K562 (cell line): ENCODE results near the gene RNF207. TPM values are rescaled to one million over a fixed set of nuclear protein-coding genes. Genes with fewer than 3 reads are reported as not detected.

Experiments used
- ATAC-seq: fragments of 200-7000 bp; cut with Tn5 transposase; 3 replicates; pipeline ENCODE4 v1.9.1; 2020; ENCODE audit warnings: moderate library complexity
- BruUV-seq: library from RNA; stranded (reverse); fragments of 400-500 nt; replicated peaks from 2 replicates; lab custom pipeline; 2021; lab: Mats Ljungman, UMichigan
- CTCF ChIA-PET: fragments of 300-600 bp; formaldehyde crosslinking; extraction: SDS; loops from one replicate; lab custom pipeline; 2021; ENCODE audit warnings: low intra/inter-chr PET ratio; lab: Yijun Ruan, JAX
- POLR2A ChIA-PET: fragments of 300-600, 350-650 bp; sonication (Branson Sonifier 250); formaldehyde crosslinking; extraction: SDS; loops from one replicate; lab custom pipeline; 2021; ENCODE audit warnings: antibody characterized with exemption, inconsistent platforms; lab: Yijun Ruan, JAX
- DNase-seq, 4 experiments: peaks; one replicate each; pipeline versions ENCODE4 v3.0.0 to v3.0.0-alpha.2; 2011 to 2018; ENCODE audit warnings: low spot score in 3 of 4, mixed read lengths in 3 of 4; ENCODE audit errors: extremely low read depth in 1 of 4
- FAIRE-seq: peaks from 2 replicates; lab custom pipeline; 2011; peaks lifted over from hg19 to GRCh38; lab: Jason Lieb, UNC
- H2AFZ ChIP-seq: 2 replicates; pipeline ENCODE4 v1.6.0; 2011; ENCODE audit warnings: low read depth, low read length, control low read depth, inconsistent platforms
- H3K27ac ChIP-seq: fragments of 200-600 bp; 3 replicates; pipeline ENCODE4 v1.8.0; 2011; ENCODE audit warnings: low read depth, mild to moderate bottlenecking, control low read depth, inconsistent platforms, low read length, moderate library complexity, mixed read lengths; ENCODE audit errors: extremely low read depth
- H3K27me3 ChIP-seq, 2 experiments: fragments of 300-600 bp in 1 of 2; 2 replicates in 1 of 2; 3 replicates in 1 of 2; pipeline versions ENCODE4 v1.6.0 to v1.8.0; 2011; ENCODE audit warnings: inconsistent platforms in 2 of 2, low read length in 2 of 2, mild to moderate bottlenecking in 1 of 2, mixed read lengths in 1 of 2, moderate library complexity in 1 of 2; ENCODE audit not compliant: control insufficient read depth in 2 of 2, insufficient read depth in 2 of 2
- H3K36me3 ChIP-seq: fragments of 300-600 bp; 3 replicates; pipeline ENCODE4 v1.8.0; 2011; ENCODE audit warnings: mild to moderate bottlenecking, low read length, inconsistent platforms; ENCODE audit not compliant: control insufficient read depth, insufficient read depth
- H3K4me1 ChIP-seq, 2 experiments: fragments of 200-600 bp in 1 of 2; replicated peaks in 1 of 2; 2 replicates in 1 of 2; 3 replicates in 1 of 2; pipeline versions ENCODE4 v1.5.1 to v1.8.0; 2011; ENCODE audit warnings: inconsistent platforms in 2 of 2, low read length in 2 of 2, mild to moderate bottlenecking in 1 of 2, mixed read lengths in 1 of 2, moderate library complexity in 1 of 2; ENCODE audit not compliant: control insufficient read depth in 2 of 2, insufficient read depth in 2 of 2
- H3K4me2 ChIP-seq: 2 replicates; pipeline ENCODE4 v1.6.1; 2011; ENCODE audit warnings: low read length, control low read depth, inconsistent platforms, mixed read lengths; ENCODE audit not compliant: insufficient read depth
- H3K4me3 ChIP-seq: fragments of 200-600 bp; sonication (generic), shearing (Covaris generic); 2 replicates; pipeline ENCODE4 v1.5.1; 2016; ENCODE audit warnings: control low read depth, inconsistent platforms
- H3K79me2 ChIP-seq: fragments of 200-600 bp; 3 replicates; pipeline ENCODE4 v1.8.0; 2011; ENCODE audit warnings: low read length, inconsistent platforms; ENCODE audit not compliant: control insufficient read depth, insufficient read depth
- H3K9ac ChIP-seq, 2 experiments: 2 replicates each; pipeline versions ENCODE4 v1.6.0 to v1.6.1; 2011; ENCODE audit warnings: low read depth in 2 of 2, low read length in 2 of 2, control low read depth in 1 of 2, inconsistent platforms in 1 of 2, mild to moderate bottlenecking in 1 of 2, mixed read lengths in 1 of 2; ENCODE audit not compliant: insufficient read depth in 1 of 2
- H3K9me1 ChIP-seq: one replicate; pipeline ENCODE4 v1.6.0; 2011; ENCODE audit warnings: inconsistent platforms, mild to moderate bottlenecking, low read length, moderate library complexity; ENCODE audit not compliant: control insufficient read depth, insufficient read depth
- H3K9me3 ChIP-seq: replicated peaks from 2 replicates; pipeline ENCODE4 v1.5.1; 2011; ENCODE audit warnings: low read depth, low read length, inconsistent platforms; ENCODE audit not compliant: control insufficient read depth, insufficient read depth
- H4K20me1 ChIP-seq: replicated peaks from 2 replicates; pipeline ENCODE4 v1.6.1; 2011; ENCODE audit warnings: low read length, inconsistent platforms, mixed read lengths; ENCODE audit not compliant: control insufficient read depth, insufficient read depth
- CXXC5 ChIP-seq: fragments of 250-450 bp; sonication (Bioruptor Pico); IDR thresholded peaks from 2 replicates; pipeline ENCODE4 v1.8.0; 2022; ENCODE audit warnings: inconsistent platforms, mild to moderate bottlenecking, moderate library complexity
- NELFE ChIP-seq: IDR thresholded peaks from 2 replicates; pipeline ENCODE4 v1.6.1; 2011; ENCODE audit warnings: mild to moderate bottlenecking; ENCODE audit not compliant: insufficient read depth, insufficient read length
- NFE2L1 ChIP-seq: fragments of 450-650 bp; IDR thresholded peaks from 2 replicates; pipeline ENCODE4 v1.6.1; 2016; ENCODE audit warnings: missing genetic modification characterization, low read depth, mild to moderate bottlenecking, missing compliant biosample characterization, moderate library complexity, borderline replicate concordance
- NFIC ChIP-seq: fragments of 450-650 bp; IDR thresholded peaks from 2 replicates; pipeline ENCODE4 v1.6.1; 2017; ENCODE audit warnings: mild to moderate bottlenecking, inconsistent platforms
- PCBP2 ChIP-seq: fragments of 200-400 bp; formaldehyde crosslinking; IDR thresholded peaks from 2 replicates; pipeline ENCODE4 v1.6.1; 2018; ENCODE audit warnings: low read length, low read depth, mild to moderate bottlenecking, moderate library complexity; ENCODE audit not compliant: poor library complexity, severe bottlenecking
- POLR2A ChIP-seq: fragments of 450-650 bp; conservative IDR thresholded peaks from 2 replicates; pipeline ENCODE4 v1.6.1; 2016
- RAD21 ChIP-seq, 2 experiments: fragments of 250-450 bp in 1 of 2; fragments of 450-650 bp in 1 of 2; sonication (Bioruptor Pico) in 1 of 2; formaldehyde crosslinking in 1 of 2; IDR thresholded peaks in 1 of 2; conservative IDR thresholded peaks in 1 of 2; 2 replicates each; pipeline versions ENCODE4 v1.4.0 to v1.8.0; 2020 to 2022; ENCODE audit warnings: mild to moderate bottlenecking in 2 of 2, moderate library complexity in 1 of 2
- SMARCA4 ChIP-seq: fragments of 450-650 bp; IDR thresholded peaks from 2 replicates; pipeline ENCODE4 v1.6.1; 2016
- SREBF1 ChIP-seq: fragments of 150-350 bp; IDR thresholded peaks from 2 replicates; pipeline ENCODE4 v1.6.1; 2014; ENCODE audit warnings: antibody characterized with exemption, low read depth, low read length, borderline replicate concordance
- TAF15 ChIP-seq: fragments of 200-400 bp; formaldehyde crosslinking; IDR thresholded peaks from 2 replicates; pipeline ENCODE4 v1.6.1; 2017; ENCODE audit warnings: mild to moderate bottlenecking, low read depth, low read length, moderate library complexity
- ZBTB8A ChIP-seq: fragments of 450-650 bp; IDR thresholded peaks from 2 replicates; pipeline ENCODE4 v1.6.1; 2018; ENCODE audit warnings: mild to moderate bottlenecking, moderate library complexity; ENCODE audit not compliant: partially characterized antibody
- ZNF134 ChIP-seq: fragments of 250-450 bp; sonication (Bioruptor Pico); conservative IDR thresholded peaks from 2 replicates; pipeline ENCODE4 v1.4.0; 2020
- ZNF239 ChIP-seq: fragments of 250-450 bp; sonication (Bioruptor Pico); IDR thresholded peaks from 2 replicates; pipeline ENCODE4 v1.4.0; 2020; ENCODE audit warnings: mild to moderate bottlenecking
- WGBS: fragments of 100-300 bp; shearing (Covaris generic); methylation state at CpG from one replicate; pipeline ENCODE4 v1.1.6; 2016; ENCODE audit warnings: low coverage, mixed read lengths; ENCODE audit not compliant: insufficient coverage; ENCODE audit errors: missing lambda C conversion rate; 5-methylcytosine and 5-hydroxymethylcytosine counted together
- in situ Hi-C: fragments of 300-500 bp; cut with MboI; formaldehyde crosslinking; loops from 4 replicates; pipeline ENCODE4 v1.15.0; 2018; ENCODE audit warnings: inconsistent platforms, mixed read lengths
- intact Hi-C: fragments of 100-400 bp; cut with micrococcal nuclease; formaldehyde crosslinking; loops from 2 replicates; pipeline ENCODE4 v1.14.2; 2022
- polyA plus RNA-seq, 8 experiments: library from polyadenylated mRNA; depleted of rRNA in 4 of 8; stranded (reverse) in 5 of 8; unstranded in 3 of 8; fragments of >200 nt; fragmentation: Nextera tagmentation in 2 of 8; fragmentation: Illumina TruSeq in 1 of 8; extraction: Ambion mirVana in 2 of 8; extraction: Trizol in 1 of 8; gene quantifications; 2 replicates each; pipeline versions ENCODE4 v1.2.1 to v1.2.3, GENCODE V29; 2011 to 2014; ENCODE audit warnings: inconsistent platforms in 1 of 8, missing spikeins in 1 of 8
- total RNA-seq, 7 experiments: library from RNA; depleted of rRNA in 6 of 7; stranded (reverse); fragments of >200 nt in 6 of 7; fragmentation: Illumina TruSeq in 2 of 7; extraction: Trizol in 2 of 7; gene quantifications; 2 replicates each; pipeline versions ENCODE4 v1.2.1 to v1.2.3, GENCODE V29; 2011 to 2021; ENCODE audit warnings: low replicate concordance in 1 of 7
- TF ChIP-seq, protein P1 (sequence below): fragments of 450-650 bp; IDR thresholded peaks from 2 replicates; pipeline ENCODE4 v1.6.1; 2016; ENCODE audit warnings: borderline replicate concordance

Gene RNF207
- total and polyA plus RNA-seq, 9 of the 15 experiments (the other 6 are each of a cell fraction or from before 2014, with no cell fraction given): 2.7 to 30.6 (median 12.9) TPM

DNA sequence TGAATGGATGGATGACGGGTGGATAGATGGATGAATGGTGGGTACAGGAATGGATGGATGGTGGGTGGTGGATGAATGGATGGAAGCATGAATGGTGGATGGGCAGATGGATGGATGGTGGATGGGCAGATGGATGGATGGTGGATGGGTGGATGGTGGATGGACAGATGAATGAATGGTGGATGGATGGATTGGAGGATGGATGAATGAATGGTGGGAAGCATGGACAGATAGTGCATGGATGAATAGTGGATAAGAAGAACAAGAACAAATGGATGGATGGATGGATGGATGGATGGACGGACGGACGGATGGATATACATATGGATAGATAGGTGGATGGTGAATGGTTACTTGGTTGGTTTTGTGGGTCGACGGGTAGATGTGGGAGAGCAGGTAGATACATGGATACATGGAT, 30.5 kb upstream of the RNF207 start (continued):
- TF ChIP-seq RAD21 (CRISPR knock-in tag; conservative IDR thresholded peaks at IDR 0.05 in 1 of 2, IDR thresholded peaks at IDR 0.05 in 1 of 2) (no peak), SREBF1 (no peak), SMARCA4 (no peak), PCBP2 (no peak), POLR2A (no peak), ZBTB8A (no peak), NFE2L1 (no peak)

DNA sequence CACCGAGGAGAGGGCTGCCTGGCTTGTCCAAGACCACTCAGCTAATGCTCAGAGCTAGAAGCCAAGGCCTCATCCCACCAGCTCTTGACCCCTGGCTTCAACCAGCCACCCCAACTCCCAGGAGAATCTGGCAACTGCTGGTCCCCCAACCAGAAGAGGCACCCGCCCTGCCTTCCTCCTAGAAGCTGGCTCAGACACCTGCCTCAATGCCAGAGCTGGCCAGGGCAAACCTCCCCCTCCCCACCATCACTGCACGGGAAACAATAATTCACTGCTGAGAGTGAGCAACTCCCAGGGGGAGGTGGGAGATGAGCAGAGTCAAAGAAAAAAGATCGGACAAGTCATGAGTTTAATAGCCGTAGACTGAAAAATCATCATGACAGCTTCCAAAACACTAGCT, 29.1 kb upstream of the RNF207 start:
- H3K27me3 ChIP-seq: peaks cover 0 to 12% of the 10 kb centered on the region in 2 experiments; a peak in 1 of 5 replicates
- no peaks in the 10 kb centered on the region for H3K9me1 ChIP-seq
- H2AFZ ChIP-seq: no peak overlapping the region
- FAIRE-seq (no peak), DNase-seq (no peak), ATAC-seq (no peak)
- H3K36me3 ChIP-seq: no peaks in the 10 kb centered on the region
- H3K27ac ChIP-seq: no peak overlapping the region
- no peak for TF ChIP-seq NFIC
- TF ChIP-seq ZNF239 (CRISPR knock-in tag): no peak
- no peak for TF ChIP-seq TAF15
- no peak for TF ChIP-seq CXXC5 (CRISPR knock-in tag)
- no peak for TF ChIP-seq ZNF134
- TF ChIP-seq, protein P1, sequence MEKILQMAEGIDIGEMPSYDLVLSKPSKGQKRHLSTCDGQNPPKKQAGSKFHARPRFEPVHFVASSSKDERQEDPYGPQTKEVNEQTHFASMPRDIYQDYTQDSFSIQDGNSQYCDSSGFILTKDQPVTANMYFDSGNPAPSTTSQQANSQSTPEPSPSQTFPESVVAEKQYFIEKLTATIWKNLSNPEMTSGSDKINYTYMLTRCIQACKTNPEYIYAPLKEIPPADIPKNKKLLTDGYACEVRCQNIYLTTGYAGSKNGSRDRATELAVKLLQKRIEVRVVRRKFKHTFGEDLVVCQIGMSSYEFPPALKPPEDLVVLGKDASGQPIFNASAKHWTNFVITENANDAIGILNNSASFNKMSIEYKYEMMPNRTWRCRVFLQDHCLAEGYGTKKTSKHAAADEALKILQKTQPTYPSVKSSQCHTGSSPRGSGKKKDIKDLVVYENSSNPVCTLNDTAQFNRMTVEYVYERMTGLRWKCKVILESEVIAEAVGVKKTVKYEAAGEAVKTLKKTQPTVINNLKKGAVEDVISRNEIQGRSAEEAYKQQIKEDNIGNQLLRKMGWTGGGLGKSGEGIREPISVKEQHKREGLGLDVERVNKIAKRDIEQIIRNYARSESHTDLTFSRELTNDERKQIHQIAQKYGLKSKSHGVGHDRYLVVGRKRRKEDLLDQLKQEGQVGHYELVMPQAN: no peak
- TF ChIP-seq NELFE: no peak
- no peak overlapping the region; a peak in 1 of 4 replicates for H3K9ac ChIP-seq
- H4K20me1 ChIP-seq: peaks cover 27% of the 10 kb centered on the region; the same call in 1 of the 2 replicates
- 8% methylated on average over 5 of the region's 5 CpGs for WGBS
- in situ Hi-C loops (no loop called here), intact Hi-C loops (no loop called here)
- no peaks in the 10 kb centered on the region for H3K9me3 ChIP-seq
- ChIA-PET POLR2A (interaction anchor here (0.6 to 1.9 kb wide), 5 partner anchors 9 to 433 kb away, joined by 3 to 7 read pairs (median 4); no protein-coding TSS in a partner anchor), CTCF (no interaction called here)
- BruUV-seq: no TSS peak
- peaks cover 0 to 27% of the 10 kb centered on the region in 2 experiments; a peak in 1 of 5 replicates for H3K4me1 ChIP-seq
- H3K4me2 ChIP-seq: no peak overlapping the region
- no peaks in the 10 kb centered on the region for H3K79me2 ChIP-seq
- H3K4me3 ChIP-seq: no peak overlapping the region
